ENCODE data around the gene TUBA3C. TPM values are rescaled to one million over a fixed set of nuclear protein-coding genes. Genes with fewer than 3 reads are reported as not detected.
"Not testable (repeated sequence)": the region's sequence is repeated elsewhere in the genome, so short reads cannot be mapped to it uniquely, and the experiment has no call there.

The TUBA3C gene
- 0.16 TPM for total RNA-seq
- long read RNA-seq: 0 reads

- no peak for ATAC-seq
- DNase-seq (ENCODE audit: missing footprints): no peak
- intact Hi-C loops (cut with DNase I): no loop called here
These were observed at the start of gene TUBA3C for GRCh38 chr13:19181621-19182485. TSS of gene TUBA3C (minus strand) at chr13:19181824. CDS start at chr13:19181747, 77 bp downstream.

- ATAC-seq; DNase-seq (ENCODE audit: missing footprints); intact Hi-C loops (cut with DNase I): not testable (repeated sequence)
These were observed 25.8 kb upstream of the TUBA3C start for GRCh38 chr13:19207413-19207812.

- DNase-seq (ENCODE audit: missing footprints); ATAC-seq; intact Hi-C loops (cut with DNase I): not testable (repeated sequence)
These were observed 11.0 kb upstream of the TUBA3C start for GRCh38 chr13:19192622-19193021.

- ATAC-seq; DNase-seq (ENCODE audit: missing footprints); intact Hi-C loops (cut with DNase I): not testable (repeated sequence)
These were observed 8.3 kb upstream of the TUBA3C start for GRCh38 chr13:19189911-19190310.

- intact Hi-C loops (cut with DNase I); DNase-seq (ENCODE audit: missing footprints); ATAC-seq: not testable (repeated sequence)
These were observed 7.7 kb upstream of the TUBA3C start for GRCh38 chr13:19189368-19189767.

- DNase-seq (ENCODE audit: missing footprints): no peak
- intact Hi-C loops (cut with DNase I): no loop called here
- no peak for ATAC-seq
These were observed 4.4 kb upstream of the TUBA3C start for GRCh38 chr13:19185865-19186645.

- ATAC-seq (no peak), DNase-seq (ENCODE audit: missing footprints) (no peak)
- intact Hi-C loops (cut with DNase I): no loop called here
These were observed 3.7 kb upstream of the TUBA3C start for GRCh38 chr13:19185086-19185864.

GRCh38 chr13:19184176-19184575, 2.6 kb upstream of the TUBA3C start:
- no peak for ATAC-seq
- DNase-seq (ENCODE audit: missing footprints): no peak
- intact Hi-C loops (cut with DNase I): no loop called here

GRCh38 chr13:19183676-19184075, 2.1 kb upstream of the TUBA3C start:
- ATAC-seq (no peak), DNase-seq (ENCODE audit: missing footprints) (no peak)
- intact Hi-C loops (cut with DNase I): no loop called here

GRCh38 chr13:19182536-19182935, 912 bp upstream of the TUBA3C start:
- DNase-seq (ENCODE audit: missing footprints) (no peak), ATAC-seq (no peak)
- intact Hi-C loops (cut with DNase I): no loop called here

- ATAC-seq (no peak), DNase-seq (ENCODE audit: missing footprints) (no peak)
- intact Hi-C loops (cut with DNase I): no loop called here
These were observed 503 bp downstream of the TUBA3C start for GRCh38 chr13:19181021-19181620.

GRCh38 chr13:19179916-19180315, 1.7 kb downstream of the TUBA3C start:
- ATAC-seq (no peak), DNase-seq (ENCODE audit: missing footprints) (no peak)
- intact Hi-C loops (cut with DNase I): no loop called here

GRCh38 chr13:19178901-19179593, 2.6 kb downstream of the TUBA3C start:
- intact Hi-C loops (cut with DNase I): no loop called here

GRCh38 chr13:19176981-19177776, 4.4 kb downstream of the TUBA3C start:
- DNase-seq (ENCODE audit: missing footprints); intact Hi-C loops (cut with DNase I); ATAC-seq: not testable (repeated sequence)

More at GRCh38 chr13:19178901-19179593, 2.6 kb downstream of the TUBA3C start:
- DNase-seq (ENCODE audit: missing footprints) (no peak), ATAC-seq (peak; percentile 80)

- DNase-seq (ENCODE audit: missing footprints) (no peak), ATAC-seq (no peak)
- intact Hi-C loops (cut with DNase I): no loop called here
These were observed 7.9 kb downstream of the TUBA3C start for GRCh38 chr13:19173752-19174151.

- intact Hi-C loops (cut with DNase I): no loop called here
- no peak for DNase-seq (ENCODE audit: missing footprints)
- no peak for ATAC-seq
These were observed 9.0 kb downstream of the TUBA3C start for GRCh38 chr13:19172647-19173030.

- intact Hi-C loops (cut with DNase I): no loop called here
- no peak for ATAC-seq
- DNase-seq (ENCODE audit: missing footprints): no peak
These were observed 9.5 kb downstream of the TUBA3C start for GRCh38 chr13:19172007-19172646.
